ENCODE data around the gene REEP3.

DNA sequence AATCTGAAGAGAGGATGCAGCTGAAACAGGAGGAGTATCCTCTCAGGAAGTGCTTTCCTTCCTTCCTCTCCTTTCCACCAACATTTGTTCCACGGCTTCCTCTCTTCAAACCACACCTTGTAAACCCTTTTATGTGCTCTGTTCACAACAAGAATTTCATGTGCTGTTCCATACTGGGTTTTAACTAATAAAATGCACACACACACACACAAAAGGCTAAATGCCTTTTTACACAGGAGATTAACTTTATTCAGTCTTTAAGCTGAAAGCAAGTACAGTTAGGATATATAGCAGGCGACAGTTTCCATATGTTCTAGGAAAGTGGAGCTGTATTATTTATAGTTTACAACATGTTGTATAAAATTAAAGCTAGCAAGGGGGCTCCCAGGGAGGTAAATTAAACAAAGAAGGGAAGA lies 106.7 kb downstream of the REEP3 start:
- TF ChIP-seq, protein P1, sequence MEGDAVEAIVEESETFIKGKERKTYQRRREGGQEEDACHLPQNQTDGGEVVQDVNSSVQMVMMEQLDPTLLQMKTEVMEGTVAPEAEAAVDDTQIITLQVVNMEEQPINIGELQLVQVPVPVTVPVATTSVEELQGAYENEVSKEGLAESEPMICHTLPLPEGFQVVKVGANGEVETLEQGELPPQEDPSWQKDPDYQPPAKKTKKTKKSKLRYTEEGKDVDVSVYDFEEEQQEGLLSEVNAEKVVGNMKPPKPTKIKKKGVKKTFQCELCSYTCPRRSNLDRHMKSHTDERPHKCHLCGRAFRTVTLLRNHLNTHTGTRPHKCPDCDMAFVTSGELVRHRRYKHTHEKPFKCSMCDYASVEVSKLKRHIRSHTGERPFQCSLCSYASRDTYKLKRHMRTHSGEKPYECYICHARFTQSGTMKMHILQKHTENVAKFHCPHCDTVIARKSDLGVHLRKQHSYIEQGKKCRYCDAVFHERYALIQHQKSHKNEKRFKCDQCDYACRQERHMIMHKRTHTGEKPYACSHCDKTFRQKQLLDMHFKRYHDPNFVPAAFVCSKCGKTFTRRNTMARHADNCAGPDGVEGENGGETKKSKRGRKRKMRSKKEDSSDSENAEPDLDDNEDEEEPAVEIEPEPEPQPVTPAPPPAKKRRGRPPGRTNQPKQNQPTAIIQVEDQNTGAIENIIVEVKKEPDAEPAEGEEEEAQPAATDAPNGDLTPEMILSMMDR (conservative IDR thresholded peaks at IDR 0.05 in 1 of 2, IDR thresholded peaks at IDR 0.05 in 1 of 2; ENCODE audit: low read depth in 1 of 2, low read length in 2 of 2) = no peak
- TF ChIP-seq EZH2 (IDR thresholded peaks at IDR 0.05; ENCODE audit: low read length, missing control alignments) = no peak

All from fibroblast of lung (primary cell).